ENCODE measurements around the gene RUNDC1. TPM values are rescaled to one million over a fixed set of nuclear protein-coding genes. Genes with fewer than 3 reads are reported as not detected.
"Not testable (repeated sequence)": the region's sequence is repeated elsewhere in the genome, so short reads cannot be mapped to it uniquely, and the experiment has no call there.

The RUNDC1 gene
- total RNA-seq, 6 experiments from 2014 or later, result 3.6 to 5.1 (median 4.6) TPM

GRCh38 chr17:42997390-42997983 is 17.1 kb downstream of the RUNDC1 start:
- peak overlapping the region; percentile 35 to 85 (median 52) for H3K27ac ChIP-seq
- DNase-seq (peak in 1 of 3 donors; percentile 3), ATAC-seq (peak in 2 of 4 donors; percentile 0 to 5)
- H3K4me1 ChIP-seq, result peaks cover 0 to 18% (median 9%) of the 10 kb centered on the region in 4 donors
- peaks cover 0 to 31% (median 10%) of the 10 kb centered on the region in 4 donors for H3K36me3 ChIP-seq
- TF ChIP-seq CTCF (IDR thresholded peaks at IDR 0.05), result no peak
- TF ChIP-seq POLR2A (IDR thresholded peaks at IDR 0.05), result no peak
- intact Hi-C loops (cut with DNase I), result loop anchor here in 1 of 2 donors (10.0 kb wide), 1 partner anchor 127 kb away; the partner anchor contains the start of gene BRCA1
- no peaks in the 10 kb centered on the region for H3K27me3 ChIP-seq
- peak overlapping the region in 2 of 3 donors; percentile 75 to 79 for H3K4me3 ChIP-seq
- WGBS (ENCODE audit: insufficient coverage, low coverage, low lambda C conversion rate, missing lambda C conversion rate), result 7% methylated on average over 5 of the region's 5 CpGs
- no peaks in the 10 kb centered on the region for H3K9me3 ChIP-seq

- ATAC-seq (peak; percentile 95 to 97 (median 96)), DNase-seq (peak; percentile 96 to 98 (median 98))
- intact Hi-C loops (cut with DNase I), result loop anchor here in 1 of 2 donors (10.0 kb wide), 1 partner anchor 127 kb away; the partner anchor contains the start of gene BRCA1
- Histone ChIP-seq H3K36me3 (peaks cover 0 to 37% (median 10%) of the 10 kb centered on the region in 4 donors), H3K9me3 (no peaks in the 10 kb centered on the region), H3K4me3 (peak within 1 kb of the TSS; percentile 75 to 87 (median 79)), H3K4me1 (peaks cover 0 to 18% (median 9%) of the 10 kb centered on the region in 4 donors), H3K27ac (peak within 1 kb of the TSS; percentile 71 to 85 (median 71)), H3K27me3 (no peaks in the 10 kb centered on the region)
- under 1% methylated on average over 40 of the region's 49 CpGs for WGBS (ENCODE audit: insufficient coverage, low coverage, low lambda C conversion rate, missing lambda C conversion rate)
- TF ChIP-seq POLR2A (IDR thresholded peaks at IDR 0.05), result peak; percentile 77
- peak; percentile 77 to 92 (median 88) for TF ChIP-seq CTCF (IDR thresholded peaks at IDR 0.05)
Measured at GRCh38 chr17:42997984-42998938, 17.9 kb downstream of the RUNDC1 start, which contains the start of gene RPL27. Gene RPL27 (plus strand): TSS chr17:42998419. CDS start chr17:42998751, 332 bp downstream.

- TF ChIP-seq CTCF (IDR thresholded peaks at IDR 0.05) (no peak), POLR2A (IDR thresholded peaks at IDR 0.05) (no peak)
- H3K9me3 ChIP-seq, result no peaks in the 10 kb centered on the region
- peak in 1 of 3 donors; percentile 28 for DNase-seq
- peaks cover 0 to 38% (median 11%) of the 10 kb centered on the region in 4 donors for H3K36me3 ChIP-seq
- H3K27ac ChIP-seq, result peak overlapping the region; percentile 71 to 85 (median 71)
- no peaks in the 10 kb centered on the region for H3K27me3 ChIP-seq
- peaks cover 0 to 18% (median 9%) of the 10 kb centered on the region in 4 donors for H3K4me1 ChIP-seq
- peak overlapping the region; percentile 75 to 87 (median 79) for H3K4me3 ChIP-seq
- intact Hi-C loops (cut with DNase I), result loop anchor here in 1 of 2 donors (10.0 kb wide), 1 partner anchor 126 kb away; the partner anchor contains the start of gene BRCA1
- ATAC-seq, result no peak
- 5% methylated on average over 9 of the region's 10 CpGs for WGBS (ENCODE audit: insufficient coverage, low coverage, low lambda C conversion rate, missing lambda C conversion rate)
Measured at GRCh38 chr17:42999003-42999525, 18.7 kb downstream of the RUNDC1 start.

GRCh38 chr17:43000894-43001293 is 20.5 kb downstream of the RUNDC1 start:
- H3K27me3 ChIP-seq; ATAC-seq; H3K9me3 ChIP-seq; H3K27ac ChIP-seq; H3K4me3 ChIP-seq; intact Hi-C loops (cut with DNase I): not testable (repeated sequence)
- DNase-seq, result peak in 1 of 3 donors; percentile 41
- Histone ChIP-seq H3K36me3 (peaks cover 0 to 43% (median 11%) of the 10 kb centered on the region in 4 donors), H3K4me1 (peaks cover 0 to 18% (median 9%) of the 10 kb centered on the region in 4 donors)
- WGBS (ENCODE audit: insufficient coverage, low coverage, low lambda C conversion rate, missing lambda C conversion rate), result 88% methylated on average over 11 of the region's 13 CpGs

All from right lobe of liver (tissue), 6 donors.